T-cell (primary cell): ENCODE results near the gene TPP2. TPM values are rescaled to one million over a fixed set of nuclear protein-coding genes. Genes with fewer than 3 reads are reported as not detected.

Experiments
- ATAC-seq, 4 experiments: fragments of 200-7000 bp in 3 of 4; fragments of 150-1000 bp in 1 of 4; cut with Tn5 transposase; replicated peaks in 1 of 4; 1 replicate in 3 of 4; 2 replicates in 1 of 4; pipeline ENCODE4 v1.10.0; 2021; ENCODE audit warnings: moderate library complexity in 3 of 4, mild to moderate bottlenecking in 2 of 4, moderate number of reproducible peaks in 1 of 4
- CTCF ChIA-PET, 2 donors: fragments of 300-600 bp; sonication (Branson Sonifier 250); formaldehyde crosslinking; loops; one replicate each; lab custom pipeline; 2022; ENCODE audit warnings: antibody characterized with exemption in 2 of 2; lab: Charles Lee
- POLR2A ChIA-PET, 2 donors: fragments of 300-600 bp; sonication (Branson Sonifier 250); formaldehyde crosslinking; loops; one replicate each; lab custom pipeline; 2022; ENCODE audit warnings: antibody characterized with exemption in 2 of 2; lab: Charles Lee
- DNase-seq, 35 experiments: peaks; one replicate each; pipeline versions ENCODE4 v3.0.0 to v3.0.0-alpha.2; 2013 to 2023
- H3K27ac ChIP-seq: one replicate; pipeline ENCODE4 v1.5.1; 2013; ENCODE audit warnings: low read length
- H3K27me3 ChIP-seq, 2 experiments: replicated peaks in 1 of 2; 1 replicate in 1 of 2; 2 replicates in 1 of 2; pipeline versions ENCODE4 v1.6.1 to v1.7.0; 2013; ENCODE audit warnings: low read length in 1 of 2, mixed read lengths in 1 of 2; ENCODE audit not compliant: control insufficient read depth in 2 of 2, insufficient read depth in 2 of 2; ENCODE audit errors: extremely low read depth in 1 of 2
- H3K36me3 ChIP-seq, 2 donors: 1 replicate in 1 of 2; 2 replicates in 1 of 2; pipeline versions ENCODE4 v1.6.1 to v1.7.0; 2013; ENCODE audit warnings: low read length in 1 of 2; ENCODE audit not compliant: control insufficient read depth in 2 of 2, insufficient read depth in 1 of 2; ENCODE audit errors: extremely low read depth in 1 of 2
- H3K4me1 ChIP-seq, 2 experiments: 1 replicate in 1 of 2; 2 replicates in 1 of 2; pipeline versions ENCODE4 v1.6.1 to v1.7.0; 2013; ENCODE audit warnings: low read length in 2 of 2, mixed read lengths in 1 of 2; ENCODE audit not compliant: insufficient read depth in 2 of 2, control insufficient read depth in 1 of 2; ENCODE audit errors: extremely low read depth in 1 of 2
- H3K4me3 ChIP-seq, 2 donors: 1 replicate in 1 of 2; 2 replicates in 1 of 2; pipeline versions ENCODE4 v1.5.1 to v1.7.0; 2013; ENCODE audit warnings: mild to moderate bottlenecking in 2 of 2, low read length in 1 of 2, moderate library complexity in 1 of 2; ENCODE audit not compliant: control insufficient read depth in 1 of 2; ENCODE audit errors: extremely low read depth in 1 of 2
- H3K9me3 ChIP-seq: 2 replicates; pipeline ENCODE4 v1.7.0; 2013
- H3K27ac Mint-ChIP-seq, 2 donors: one replicate each; pipeline ENCODE4 v1.8.0; 2020 to 2021; ENCODE audit warnings: mild to moderate bottlenecking in 2 of 2, mixed read lengths in 2 of 2
- H3K27me3 Mint-ChIP-seq, 2 donors: one replicate each; pipeline ENCODE4 v1.8.0; 2021 to 2022; ENCODE audit warnings: mixed read lengths in 2 of 2
- H3K36me3 Mint-ChIP-seq: one replicate; pipeline ENCODE4 v1.8.0; 2021; ENCODE audit warnings: mixed read lengths
- H3K4me1 Mint-ChIP-seq, 3 donors: one replicate each; pipeline ENCODE4 v1.8.0; 2020 to 2022; ENCODE audit warnings: mixed read lengths in 3 of 3, mild to moderate bottlenecking in 1 of 3
- H3K4me3 Mint-ChIP-seq, 3 donors: one replicate each; pipeline ENCODE4 v1.8.0; 2020 to 2022; ENCODE audit warnings: mild to moderate bottlenecking in 3 of 3, mixed read lengths in 3 of 3, moderate library complexity in 3 of 3
- H3K9me3 Mint-ChIP-seq, 3 donors: one replicate each; pipeline ENCODE4 v1.8.0; 2020 to 2022; ENCODE audit warnings: mixed read lengths in 3 of 3
- WGBS: methylation state at CpG from one replicate; pipeline ENCODE4 v1.1.5; 2013; ENCODE audit warnings: missing lambda C conversion rate; ENCODE audit not compliant: insufficient coverage; 5-methylcytosine and 5-hydroxymethylcytosine counted together
- total RNA-seq, 35 experiments: library from RNA in 6 of 35; stranded (reverse) in 6 of 35; fragments of 120-200 nt in 1 of 35; gene quantifications; one replicate each; pipeline versions ENCODE4 v1.2.1 to v1.2.4 and lab custom pipeline; 2013 to 2026

Gene TPP2
- total RNA-seq, 5 donors from 2014 or later (not counting 1 experiment from before 2014, with no cell fraction given): 111 to 135 (median 115) TPM

GRCh38 chr13:102692491-102692826, 95.7 kb downstream of the TPP2 start:
- no peaks in the 10 kb centered on the region for H3K36me3 Mint-ChIP-seq
- no peak overlapping the region for H3K4me3 ChIP-seq
- H3K4me1 Mint-ChIP-seq: peaks cover 0 to 10% (median 8%) of the 10 kb centered on the region in 3 donors
- H3K27ac Mint-ChIP-seq: no peak overlapping the region
- H3K9me3 Mint-ChIP-seq: no peaks in the 10 kb centered on the region
- WGBS: 100% methylated on average over 2 of the region's 2 CpGs
- H3K27me3 Mint-ChIP-seq: peaks cover 31 to 38% of the 10 kb centered on the region in 2 donors
- no peak overlapping the region for H3K27ac ChIP-seq
- no peaks in the 10 kb centered on the region for H3K36me3 ChIP-seq
- ATAC-seq (no peak), DNase-seq (no peak)
- peaks cover 0 to 8% of the 10 kb centered on the region in 2 experiments for H3K4me1 ChIP-seq
- no peak overlapping the region for H3K4me3 Mint-ChIP-seq
- ChIA-PET CTCF (no interaction called here), POLR2A (interaction anchor here in 1 of 2 donors (0.6 kb wide), 1 partner anchor 91 kb away, joined by 3 read pairs; no protein-coding TSS in a partner anchor)
- no peaks in the 10 kb centered on the region for H3K9me3 ChIP-seq
- H3K27me3 ChIP-seq: peaks cover 0 to 31% of the 10 kb centered on the region in 2 experiments

- CTCF ChIA-PET: no interaction called here
Observed at GRCh38 chr13:102693250-102693649, 96.5 kb downstream of the TPP2 start.

GRCh38 chr13:102693776-102694175, 97.0 kb downstream of the TPP2 start:
- H3K27me3 ChIP-seq: peaks cover 0 to 33% of the 10 kb centered on the region in 2 experiments
- Mint-ChIP-seq H3K27ac (no peak overlapping the region), H3K36me3 (no peaks in the 10 kb centered on the region), H3K4me3 (no peak overlapping the region), H3K4me1 (no peaks in the 10 kb centered on the region), H3K27me3 (peaks cover 31 to 45% of the 10 kb centered on the region in 2 donors), H3K9me3 (peaks cover 6% of the 10 kb centered on the region in 3 donors)
- ChIA-PET POLR2A (no interaction called here), CTCF (no interaction called here)
- WGBS: no CpG with 5 or more reads among the region's 2 CpGs
- no peak overlapping the region for H3K27ac ChIP-seq
- peaks cover 0 to 1% of the 10 kb centered on the region in 2 experiments for H3K4me1 ChIP-seq
- ATAC-seq (no peak), DNase-seq (no peak)
- H3K36me3 ChIP-seq: no peaks in the 10 kb centered on the region
- no peak overlapping the region for H3K4me3 ChIP-seq
- no peaks in the 10 kb centered on the region for H3K9me3 ChIP-seq

More at GRCh38 chr13:102693250-102693649, 96.5 kb downstream of the TPP2 start:
- no peak for ATAC-seq
- no peaks in the 10 kb centered on the region for H3K36me3 ChIP-seq
- POLR2A ChIA-PET: no interaction called here
- Mint-ChIP-seq H3K4me1 (peaks cover 0 to 4% (median 2%) of the 10 kb centered on the region in 3 donors), H3K4me3 (no peak overlapping the region), H3K27me3 (peaks cover 31 to 40% of the 10 kb centered on the region in 2 donors), H3K36me3 (no peaks in the 10 kb centered on the region), H3K27ac (no peak overlapping the region), H3K9me3 (peaks cover under 1 to 1% (median under 1%) of the 10 kb centered on the region in 3 donors)
- no peak overlapping the region for H3K27ac ChIP-seq
- H3K4me1 ChIP-seq: peaks cover 0 to 6% of the 10 kb centered on the region in 2 experiments
- H3K4me3 ChIP-seq: no peak overlapping the region
- no CpG with 5 or more reads among the region's 4 CpGs for WGBS
- H3K27me3 ChIP-seq: peaks cover 0 to 34% of the 10 kb centered on the region in 2 experiments
- no peaks in the 10 kb centered on the region for H3K9me3 ChIP-seq
- no peak for DNase-seq

- H3K4me1 Mint-ChIP-seq: no peaks in the 10 kb centered on the region
- H3K27me3 Mint-ChIP-seq: peaks cover 31 to 51% of the 10 kb centered on the region in 2 donors
- Histone ChIP-seq H3K27ac (no peak within 1 kb of the TSS), H3K4me3 (no peak within 1 kb of the TSS), H3K27me3 (peaks cover 0 to 31% of the 10 kb centered on the region in 2 experiments), H3K9me3 (no peaks in the 10 kb centered on the region), H3K4me1 (no peaks in the 10 kb centered on the region), H3K36me3 (no peaks in the 10 kb centered on the region)
- no peak for DNase-seq
- no peak for ATAC-seq
- 94% methylated on average over 4 of the region's 6 CpGs for WGBS
- H3K4me3 Mint-ChIP-seq: no peak within 1 kb of the TSS
- CTCF ChIA-PET: no interaction called here
- peaks cover 6 to 11% (median 9%) of the 10 kb centered on the region in 3 donors for H3K9me3 Mint-ChIP-seq
- no peaks in the 10 kb centered on the region for H3K36me3 Mint-ChIP-seq
- no peak within 1 kb of the TSS for H3K27ac Mint-ChIP-seq
- POLR2A ChIA-PET: no interaction called here
Observed at GRCh38 chr13:102694937-102695336, 98.2 kb downstream of the TPP2 start, which contains the start of gene METTL21C. Gene METTL21C, minus strand, starts transcription at chr13:102695044. Its CDS starts 546 bp downstream, at chr13:102694498.

GRCh38 chr13:102696465-102696864, 99.7 kb downstream of the TPP2 start:
- Mint-ChIP-seq H3K27me3 (peaks cover 31 to 48% of the 10 kb centered on the region in 2 donors), H3K9me3 (peaks cover 6 to 11% (median 9%) of the 10 kb centered on the region in 3 donors), H3K4me3 (no peak overlapping the region), H3K4me1 (no peaks in the 10 kb centered on the region), H3K36me3 (no peaks in the 10 kb centered on the region), H3K27ac (no peak overlapping the region)
- WGBS: 79% methylated on average over 4 of the region's 4 CpGs
- no peak for DNase-seq
- Histone ChIP-seq H3K27ac (no peak overlapping the region), H3K9me3 (no peaks in the 10 kb centered on the region), H3K4me1 (no peaks in the 10 kb centered on the region), H3K27me3 (peaks cover 0 to 30% of the 10 kb centered on the region in 2 experiments), H3K4me3 (no peak overlapping the region), H3K36me3 (no peaks in the 10 kb centered on the region)
- ATAC-seq: no peak
- POLR2A ChIA-PET: interaction anchor here in 1 of 2 donors (0.7 kb wide), 1 partner anchor 25 kb away, joined by 3 read pairs; no protein-coding TSS in a partner anchor
- CTCF ChIA-PET: interaction anchor here in 1 of 2 donors (0.6 kb wide), 1 partner anchor 1575 kb away, joined by 3 read pairs; no protein-coding TSS in a partner anchor

GRCh38 chr13:102697264-102697663, 100.5 kb downstream of the TPP2 start:
- no peaks in the 10 kb centered on the region for H3K4me1 Mint-ChIP-seq
- peaks cover 6 to 11% (median 9%) of the 10 kb centered on the region in 3 donors for H3K9me3 Mint-ChIP-seq
- DNase-seq (no peak), ATAC-seq (no peak)
- H3K27me3 Mint-ChIP-seq: peaks cover 25 to 41% of the 10 kb centered on the region in 2 donors
- H3K36me3 Mint-ChIP-seq: no peaks in the 10 kb centered on the region
- Histone ChIP-seq H3K4me1 (no peaks in the 10 kb centered on the region), H3K27ac (no peak overlapping the region), H3K9me3 (no peaks in the 10 kb centered on the region), H3K4me3 (no peak overlapping the region), H3K36me3 (no peaks in the 10 kb centered on the region), H3K27me3 (peaks cover 0 to 22% of the 10 kb centered on the region in 2 experiments)
- ChIA-PET CTCF (no interaction called here), POLR2A (no interaction called here)
- no peak overlapping the region for H3K4me3 Mint-ChIP-seq
- no CpG with 5 or more reads among the region's 6 CpGs for WGBS
- H3K27ac Mint-ChIP-seq: no peak overlapping the region
